ENCODE measurements around the gene CPNE9.

DNA sequence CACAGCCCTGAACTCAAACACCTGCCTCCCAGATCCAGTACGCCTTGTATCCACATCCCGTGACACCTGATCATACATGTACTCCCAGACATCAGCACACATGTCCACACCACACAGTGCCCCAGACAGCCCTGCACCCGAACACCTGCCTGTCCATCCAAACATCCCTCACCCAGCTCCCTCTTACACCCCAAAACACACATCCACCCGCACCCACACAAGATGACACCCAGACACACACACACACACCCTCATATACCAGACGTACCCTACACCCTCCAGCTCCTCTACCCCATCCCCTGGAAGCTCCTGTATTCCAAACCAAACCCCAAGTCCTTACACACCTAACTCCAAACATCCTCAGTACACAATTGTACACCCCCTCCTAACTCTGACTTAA, 65.4 kb downstream of the CPNE9 start:
- TF ChIP-seq EZH2 (IDR thresholded peaks at IDR 0.05; ENCODE audit: low read length, unreplicated experiment) (no peak), EZH2phosphoT487 (IDR thresholded peaks at IDR 0.05; ENCODE audit: borderline replicate concordance, low read length) (no peak)
- TF ChIP-seq, protein P1, sequence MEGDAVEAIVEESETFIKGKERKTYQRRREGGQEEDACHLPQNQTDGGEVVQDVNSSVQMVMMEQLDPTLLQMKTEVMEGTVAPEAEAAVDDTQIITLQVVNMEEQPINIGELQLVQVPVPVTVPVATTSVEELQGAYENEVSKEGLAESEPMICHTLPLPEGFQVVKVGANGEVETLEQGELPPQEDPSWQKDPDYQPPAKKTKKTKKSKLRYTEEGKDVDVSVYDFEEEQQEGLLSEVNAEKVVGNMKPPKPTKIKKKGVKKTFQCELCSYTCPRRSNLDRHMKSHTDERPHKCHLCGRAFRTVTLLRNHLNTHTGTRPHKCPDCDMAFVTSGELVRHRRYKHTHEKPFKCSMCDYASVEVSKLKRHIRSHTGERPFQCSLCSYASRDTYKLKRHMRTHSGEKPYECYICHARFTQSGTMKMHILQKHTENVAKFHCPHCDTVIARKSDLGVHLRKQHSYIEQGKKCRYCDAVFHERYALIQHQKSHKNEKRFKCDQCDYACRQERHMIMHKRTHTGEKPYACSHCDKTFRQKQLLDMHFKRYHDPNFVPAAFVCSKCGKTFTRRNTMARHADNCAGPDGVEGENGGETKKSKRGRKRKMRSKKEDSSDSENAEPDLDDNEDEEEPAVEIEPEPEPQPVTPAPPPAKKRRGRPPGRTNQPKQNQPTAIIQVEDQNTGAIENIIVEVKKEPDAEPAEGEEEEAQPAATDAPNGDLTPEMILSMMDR (conservative IDR thresholded peaks at IDR 0.05; ENCODE audit: low read depth, low read length), result no peak
